ENCODE results near the gene CHML.

The CHML gene

DNA sequence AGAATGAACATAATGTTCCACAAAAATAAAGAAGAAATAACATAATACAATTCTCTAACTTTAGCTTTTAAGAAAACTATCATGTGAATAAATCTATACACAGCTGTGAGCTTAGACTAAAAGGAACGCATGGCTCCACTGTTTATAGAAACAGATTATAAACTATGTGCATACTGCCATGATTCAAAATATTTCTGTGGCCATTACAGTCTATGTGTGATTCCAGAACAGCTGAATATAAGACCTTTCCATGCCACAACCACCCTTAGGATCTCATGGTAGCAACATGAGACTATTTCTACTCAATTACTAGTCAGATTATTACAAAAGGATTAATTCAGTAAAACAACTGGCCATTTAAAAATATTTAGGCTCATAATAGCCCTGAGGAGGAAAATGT is 3.9 kb downstream of the CHML start:
- Histone ChIP-seq H3K4me3 (ENCODE audit: insufficient read depth, low read length, poor library complexity, severe bottlenecking) (no peak overlapping the region), H3F3A (ENCODE audit: insufficient read depth) (peaks cover 6% of the 10 kb centered on the region; the same call in 1 of the 2 replicates), H3K27me3 (ENCODE audit: low read length) (no peaks in the 10 kb centered on the region), H3K36me3 (ENCODE audit: low read length) (no peaks in the 10 kb centered on the region), H3K9me2 (replicated peaks; ENCODE audit: insufficient read depth, low read length) (no peaks in the 10 kb centered on the region), H3K4me2 (ENCODE audit: low read depth, low read length, poor library complexity, severe bottlenecking) (peak overlapping the region; percentile 24), H2AFZ (ENCODE audit: low read depth, low read length, severe bottlenecking) (no peak overlapping the region), H3K9ac (ENCODE audit: low read length) (no peak overlapping the region), H4K20me1 (ENCODE audit: low read depth, low read length) (no peaks in the 10 kb centered on the region), H3K79me2 (ENCODE audit: insufficient read depth, low read length) (no peaks in the 10 kb centered on the region), H3K9me3 (ENCODE audit: insufficient read depth, low read length) (no peaks in the 10 kb centered on the region), H3K27ac (ENCODE audit: low read depth, low read length) (no peak overlapping the region)
- no peak for TF ChIP-seq EZH2phosphoT487 (conservative IDR thresholded peaks at IDR 0.05; ENCODE audit: low read length)
- TF ChIP-seq, protein P1, sequence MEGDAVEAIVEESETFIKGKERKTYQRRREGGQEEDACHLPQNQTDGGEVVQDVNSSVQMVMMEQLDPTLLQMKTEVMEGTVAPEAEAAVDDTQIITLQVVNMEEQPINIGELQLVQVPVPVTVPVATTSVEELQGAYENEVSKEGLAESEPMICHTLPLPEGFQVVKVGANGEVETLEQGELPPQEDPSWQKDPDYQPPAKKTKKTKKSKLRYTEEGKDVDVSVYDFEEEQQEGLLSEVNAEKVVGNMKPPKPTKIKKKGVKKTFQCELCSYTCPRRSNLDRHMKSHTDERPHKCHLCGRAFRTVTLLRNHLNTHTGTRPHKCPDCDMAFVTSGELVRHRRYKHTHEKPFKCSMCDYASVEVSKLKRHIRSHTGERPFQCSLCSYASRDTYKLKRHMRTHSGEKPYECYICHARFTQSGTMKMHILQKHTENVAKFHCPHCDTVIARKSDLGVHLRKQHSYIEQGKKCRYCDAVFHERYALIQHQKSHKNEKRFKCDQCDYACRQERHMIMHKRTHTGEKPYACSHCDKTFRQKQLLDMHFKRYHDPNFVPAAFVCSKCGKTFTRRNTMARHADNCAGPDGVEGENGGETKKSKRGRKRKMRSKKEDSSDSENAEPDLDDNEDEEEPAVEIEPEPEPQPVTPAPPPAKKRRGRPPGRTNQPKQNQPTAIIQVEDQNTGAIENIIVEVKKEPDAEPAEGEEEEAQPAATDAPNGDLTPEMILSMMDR (IDR thresholded peaks at IDR 0.05; ENCODE audit: insufficient read depth, low read length, poor library complexity, severe bottlenecking): no peak

DNA sequence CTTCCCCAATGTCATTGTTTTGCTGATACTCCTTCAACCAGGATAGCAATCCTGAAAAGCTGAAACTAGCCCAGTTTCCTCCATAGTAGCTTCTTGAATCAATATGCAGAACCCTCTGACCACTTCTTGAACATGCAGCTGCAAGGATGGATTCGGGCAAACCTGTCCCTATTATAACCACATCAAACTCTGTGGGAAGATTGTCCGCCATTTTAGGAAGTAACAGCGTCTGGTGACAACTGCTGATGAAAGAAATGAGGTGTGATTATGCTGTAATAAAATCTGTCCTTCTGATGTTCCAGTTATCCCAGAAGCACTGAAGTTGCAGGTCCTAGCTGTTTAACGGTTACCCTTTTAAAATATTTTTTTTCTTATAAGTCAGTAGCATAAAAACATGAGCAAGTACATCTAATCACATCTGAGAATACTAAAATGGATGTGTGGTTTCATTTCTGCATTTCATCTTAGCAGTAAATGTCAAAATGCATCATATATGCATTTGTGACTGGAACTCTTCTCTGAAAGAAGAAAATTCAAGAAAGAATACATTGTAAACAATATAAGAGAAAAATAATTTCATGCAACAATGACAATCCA is 4.5 kb downstream of the CHML start:
- no peak overlapping the region for H3K27ac ChIP-seq (ENCODE audit: low read depth, low read length)
- no peak for TF ChIP-seq EZH2phosphoT487 (conservative IDR thresholded peaks at IDR 0.05; ENCODE audit: low read length)
- TF ChIP-seq, protein P1 (IDR thresholded peaks at IDR 0.05; ENCODE audit: insufficient read depth, low read length, poor library complexity, severe bottlenecking): no peak
- H3K36me3 ChIP-seq (ENCODE audit: low read length): no peaks in the 10 kb centered on the region
- no peaks in the 10 kb centered on the region for H3K9me2 ChIP-seq (replicated peaks; ENCODE audit: insufficient read depth, low read length)
- peaks cover 2% of the 10 kb centered on the region; the same call in 1 of the 2 replicates for H3F3A ChIP-seq (ENCODE audit: insufficient read depth)
- H3K9ac ChIP-seq (ENCODE audit: low read length): no peak overlapping the region
- H2AFZ ChIP-seq (ENCODE audit: low read depth, low read length, severe bottlenecking): no peak overlapping the region
- H3K27me3 ChIP-seq (ENCODE audit: low read length): no peaks in the 10 kb centered on the region
- H3K9me3 ChIP-seq (ENCODE audit: insufficient read depth, low read length): no peaks in the 10 kb centered on the region
- no peak overlapping the region for H3K4me3 ChIP-seq (ENCODE audit: insufficient read depth, low read length, poor library complexity, severe bottlenecking)
- no peaks in the 10 kb centered on the region for H3K79me2 ChIP-seq (ENCODE audit: insufficient read depth, low read length)
- no peaks in the 10 kb centered on the region for H4K20me1 ChIP-seq (ENCODE audit: low read depth, low read length)
- H3K4me2 ChIP-seq (ENCODE audit: low read depth, low read length, poor library complexity, severe bottlenecking): peak overlapping the region; percentile 24

DNA sequence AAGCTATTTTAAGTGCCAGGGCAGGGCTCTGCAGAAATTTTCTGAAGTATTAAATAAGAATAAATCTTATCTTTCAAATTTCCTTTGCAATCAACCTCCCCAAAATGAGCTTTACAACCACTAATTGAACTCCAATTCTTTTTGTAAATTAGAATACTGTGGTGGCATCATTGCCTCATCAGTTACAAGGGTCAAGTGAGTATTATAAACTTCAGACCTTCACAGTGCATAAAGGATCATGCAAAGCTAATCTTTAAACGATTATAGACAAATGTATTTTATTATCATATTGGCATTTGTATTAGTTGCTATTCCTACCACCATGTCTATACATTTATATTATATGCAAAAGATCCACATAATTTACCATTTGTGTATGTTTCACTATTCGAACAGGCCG is 7.2 kb downstream of the CHML start:
- H3K9me3 ChIP-seq (ENCODE audit: insufficient read depth, low read length): no peaks in the 10 kb centered on the region
- H3K79me2 ChIP-seq (ENCODE audit: insufficient read depth, low read length): no peaks in the 10 kb centered on the region
- no peak overlapping the region for H3K4me3 ChIP-seq (ENCODE audit: insufficient read depth, low read length, poor library complexity, severe bottlenecking)
- no peaks in the 10 kb centered on the region for H3K36me3 ChIP-seq (ENCODE audit: low read length)
- TF ChIP-seq, protein P1 (IDR thresholded peaks at IDR 0.05; ENCODE audit: insufficient read depth, low read length, poor library complexity, severe bottlenecking): no peak
- TF ChIP-seq EZH2phosphoT487 (conservative IDR thresholded peaks at IDR 0.05; ENCODE audit: low read length): no peak
- H3K4me2 ChIP-seq (ENCODE audit: low read depth, low read length, poor library complexity, severe bottlenecking): no peak overlapping the region
- no peaks in the 10 kb centered on the region for H4K20me1 ChIP-seq (ENCODE audit: low read depth, low read length)
- no peaks in the 10 kb centered on the region for H3K27me3 ChIP-seq (ENCODE audit: low read length)
- no peak overlapping the region for H3K9ac ChIP-seq (ENCODE audit: low read length)
- H2AFZ ChIP-seq (ENCODE audit: low read depth, low read length, severe bottlenecking): no peak overlapping the region
- no peaks in the 10 kb centered on the region for H3K9me2 ChIP-seq (replicated peaks; ENCODE audit: insufficient read depth, low read length)
- H3K27ac ChIP-seq (ENCODE audit: low read depth, low read length): no peak overlapping the region
- H3F3A ChIP-seq (ENCODE audit: insufficient read depth): peaks cover 1% of the 10 kb centered on the region; the same call in 1 of the 2 replicates
